Sigmoid colon (tissue), 4 donors: ENCODE data around the gene SEC61B.

Source experiments
- CTCF ChIP-seq, 4 experiments: fragments of 450-650 bp in 3 of 4; fragments of 200-600 bp in 1 of 4; IDR thresholded peaks; one replicate each; pipeline ENCODE4 v1.5.1; 2016 to 2019; ENCODE audit warnings: antibody characterized with exemption in 4 of 4, mild to moderate bottlenecking in 3 of 4, moderate library complexity in 2 of 4
- EP300 ChIP-seq, 4 donors: sonication (generic); formaldehyde crosslinking; IDR thresholded peaks; one replicate each; pipeline ENCODE4 v1.6.1; 2017; ENCODE audit warnings: antibody characterized with exemption in 4 of 4
- POLR2A ChIP-seq, 2 donors: fragments of 450-650 bp; IDR thresholded peaks; one replicate each; pipeline ENCODE4 v1.6.1; 2016; ENCODE audit warnings: antibody characterized with exemption in 2 of 2, mild to moderate bottlenecking in 2 of 2, moderate library complexity in 2 of 2
- POLR2AphosphoS5 ChIP-seq, 4 donors: sonication (generic); formaldehyde crosslinking; IDR thresholded peaks; one replicate each; pipeline ENCODE4 v1.6.1; 2017; ENCODE audit warnings: antibody characterized with exemption in 4 of 4

- TF ChIP-seq CTCF (IDR thresholded peaks at IDR 0.05) (no peak), POLR2A (IDR thresholded peaks at IDR 0.05) (no peak), EP300 (IDR thresholded peaks at IDR 0.05) (no peak), POLR2AphosphoS5 (IDR thresholded peaks at IDR 0.05) (no peak)
These were observed 4.0 kb downstream of the SEC61B start for GRCh38 chr9:99226054-99226453.
